Measurements from ENCODE around the gene ANO1.

DNA sequence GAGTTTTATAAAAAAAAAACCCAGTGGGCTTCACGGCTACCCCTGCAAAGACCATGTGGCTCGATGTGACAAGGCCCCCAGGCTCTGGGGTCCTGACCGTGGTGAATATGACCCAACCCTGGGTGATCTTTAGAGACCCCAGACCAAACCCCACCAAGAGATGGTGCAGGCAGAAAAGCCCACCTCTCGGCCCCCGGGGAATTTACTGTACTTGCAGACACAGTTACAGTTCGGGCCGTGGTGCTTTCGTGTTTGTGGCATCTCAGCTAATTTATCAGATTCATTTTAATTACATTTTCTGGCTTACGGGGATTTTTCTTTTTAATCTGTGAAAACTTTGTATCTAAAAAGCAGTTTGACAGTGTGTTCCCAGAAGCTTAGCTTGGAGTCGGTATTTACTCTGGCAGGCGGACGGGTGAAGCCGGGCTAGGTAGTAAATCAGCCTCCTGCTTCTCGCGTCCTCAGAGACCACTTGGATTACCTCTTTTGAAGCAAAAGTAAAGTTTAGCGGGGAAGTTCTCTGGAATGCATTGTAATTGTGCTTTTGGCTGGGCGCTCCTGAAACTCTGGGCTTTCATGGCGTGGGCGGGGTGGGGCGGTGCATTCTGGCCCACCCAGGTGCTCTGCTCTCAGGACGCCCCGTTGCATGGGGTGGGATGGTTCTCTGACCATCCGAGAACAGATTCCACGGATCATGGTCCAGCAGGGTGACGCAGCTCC is 25.3 kb downstream of the ANO1 start:
- TF ChIP-seq ZNF565 (CRISPR knock-in tag; conservative IDR thresholded peaks at IDR 0.05; ENCODE audit: low read depth) (no peak), PPARA (CRISPR knock-in tag; IDR thresholded peaks at IDR 0.05; ENCODE audit: borderline replicate concordance) (no peak), ZFP30 (CRISPR knock-in tag; IDR thresholded peaks at IDR 0.05) (no peak), ESRRG (CRISPR knock-in tag; IDR thresholded peaks at IDR 0.05) (no peak), ZC3H10 (CRISPR knock-in tag; IDR thresholded peaks at IDR 0.05) (no peak), RARB (CRISPR knock-in tag; IDR thresholded peaks at IDR 0.05) (no peak), BACH2 (CRISPR knock-in tag; IDR thresholded peaks at IDR 0.05; ENCODE audit: borderline replicate concordance) (no peak), TCF4 (CRISPR knock-in tag; IDR thresholded peaks at IDR 0.05; ENCODE audit: borderline replicate concordance) (no peak), ARNTL (CRISPR knock-in tag; IDR thresholded peaks at IDR 0.05; ENCODE audit: borderline replicate concordance, low read depth) (no peak), ZFP3 (CRISPR knock-in tag; IDR thresholded peaks at IDR 0.05) (no peak)
- TF ChIP-seq, protein P1, sequence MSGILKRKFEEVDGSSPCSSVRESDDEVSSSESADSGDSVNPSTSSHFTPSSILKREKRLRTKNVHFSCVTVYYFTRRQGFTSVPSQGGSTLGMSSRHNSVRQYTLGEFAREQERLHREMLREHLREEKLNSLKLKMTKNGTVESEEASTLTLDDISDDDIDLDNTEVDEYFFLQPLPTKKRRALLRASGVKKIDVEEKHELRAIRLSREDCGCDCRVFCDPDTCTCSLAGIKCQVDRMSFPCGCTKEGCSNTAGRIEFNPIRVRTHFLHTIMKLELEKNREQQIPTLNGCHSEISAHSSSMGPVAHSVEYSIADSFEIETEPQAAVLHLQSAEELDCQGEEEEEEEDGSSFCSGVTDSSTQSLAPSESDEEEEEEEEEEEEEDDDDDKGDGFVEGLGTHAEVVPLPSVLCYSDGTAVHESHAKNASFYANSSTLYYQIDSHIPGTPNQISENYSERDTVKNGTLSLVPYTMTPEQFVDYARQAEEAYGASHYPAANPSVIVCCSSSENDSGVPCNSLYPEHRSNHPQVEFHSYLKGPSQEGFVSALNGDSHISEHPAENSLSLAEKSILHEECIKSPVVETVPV (CRISPR knock-in tag; IDR thresholded peaks at IDR 0.05) = no peak
- TF ChIP-seq, protein P2, sequence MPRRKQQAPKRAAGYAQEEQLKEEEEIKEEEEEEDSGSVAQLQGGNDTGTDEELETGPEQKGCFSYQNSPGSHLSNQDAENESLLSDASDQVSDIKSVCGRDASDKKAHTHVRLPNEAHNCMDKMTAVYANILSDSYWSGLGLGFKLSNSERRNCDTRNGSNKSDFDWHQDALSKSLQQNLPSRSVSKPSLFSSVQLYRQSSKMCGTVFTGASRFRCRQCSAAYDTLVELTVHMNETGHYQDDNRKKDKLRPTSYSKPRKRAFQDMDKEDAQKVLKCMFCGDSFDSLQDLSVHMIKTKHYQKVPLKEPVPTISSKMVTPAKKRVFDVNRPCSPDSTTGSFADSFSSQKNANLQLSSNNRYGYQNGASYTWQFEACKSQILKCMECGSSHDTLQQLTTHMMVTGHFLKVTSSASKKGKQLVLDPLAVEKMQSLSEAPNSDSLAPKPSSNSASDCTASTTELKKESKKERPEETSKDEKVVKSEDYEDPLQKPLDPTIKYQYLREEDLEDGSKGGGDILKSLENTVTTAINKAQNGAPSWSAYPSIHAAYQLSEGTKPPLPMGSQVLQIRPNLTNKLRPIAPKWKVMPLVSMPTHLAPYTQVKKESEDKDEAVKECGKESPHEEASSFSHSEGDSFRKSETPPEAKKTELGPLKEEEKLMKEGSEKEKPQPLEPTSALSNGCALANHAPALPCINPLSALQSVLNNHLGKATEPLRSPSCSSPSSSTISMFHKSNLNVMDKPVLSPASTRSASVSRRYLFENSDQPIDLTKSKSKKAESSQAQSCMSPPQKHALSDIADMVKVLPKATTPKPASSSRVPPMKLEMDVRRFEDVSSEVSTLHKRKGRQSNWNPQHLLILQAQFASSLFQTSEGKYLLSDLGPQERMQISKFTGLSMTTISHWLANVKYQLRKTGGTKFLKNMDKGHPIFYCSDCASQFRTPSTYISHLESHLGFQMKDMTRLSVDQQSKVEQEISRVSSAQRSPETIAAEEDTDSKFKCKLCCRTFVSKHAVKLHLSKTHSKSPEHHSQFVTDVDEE (CRISPR knock-in tag; IDR thresholded peaks at IDR 0.05) = no peak
- TF ChIP-seq, protein P3, sequence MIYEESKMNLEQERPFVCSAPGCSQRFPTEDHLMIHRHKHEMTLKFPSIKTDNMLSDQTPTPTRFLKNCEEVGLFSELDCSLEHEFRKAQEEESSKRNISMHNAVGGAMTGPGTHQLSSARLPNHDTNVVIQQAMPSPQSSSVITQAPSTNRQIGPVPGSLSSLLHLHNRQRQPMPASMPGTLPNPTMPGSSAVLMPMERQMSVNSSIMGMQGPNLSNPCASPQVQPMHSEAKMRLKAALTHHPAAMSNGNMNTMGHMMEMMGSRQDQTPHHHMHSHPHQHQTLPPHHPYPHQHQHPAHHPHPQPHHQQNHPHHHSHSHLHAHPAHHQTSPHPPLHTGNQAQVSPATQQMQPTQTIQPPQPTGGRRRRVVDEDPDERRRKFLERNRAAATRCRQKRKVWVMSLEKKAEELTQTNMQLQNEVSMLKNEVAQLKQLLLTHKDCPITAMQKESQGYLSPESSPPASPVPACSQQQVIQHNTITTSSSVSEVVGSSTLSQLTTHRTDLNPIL (CRISPR knock-in tag; IDR thresholded peaks at IDR 0.05; ENCODE audit: low read depth) = no peak
- TF ChIP-seq, protein P4, sequence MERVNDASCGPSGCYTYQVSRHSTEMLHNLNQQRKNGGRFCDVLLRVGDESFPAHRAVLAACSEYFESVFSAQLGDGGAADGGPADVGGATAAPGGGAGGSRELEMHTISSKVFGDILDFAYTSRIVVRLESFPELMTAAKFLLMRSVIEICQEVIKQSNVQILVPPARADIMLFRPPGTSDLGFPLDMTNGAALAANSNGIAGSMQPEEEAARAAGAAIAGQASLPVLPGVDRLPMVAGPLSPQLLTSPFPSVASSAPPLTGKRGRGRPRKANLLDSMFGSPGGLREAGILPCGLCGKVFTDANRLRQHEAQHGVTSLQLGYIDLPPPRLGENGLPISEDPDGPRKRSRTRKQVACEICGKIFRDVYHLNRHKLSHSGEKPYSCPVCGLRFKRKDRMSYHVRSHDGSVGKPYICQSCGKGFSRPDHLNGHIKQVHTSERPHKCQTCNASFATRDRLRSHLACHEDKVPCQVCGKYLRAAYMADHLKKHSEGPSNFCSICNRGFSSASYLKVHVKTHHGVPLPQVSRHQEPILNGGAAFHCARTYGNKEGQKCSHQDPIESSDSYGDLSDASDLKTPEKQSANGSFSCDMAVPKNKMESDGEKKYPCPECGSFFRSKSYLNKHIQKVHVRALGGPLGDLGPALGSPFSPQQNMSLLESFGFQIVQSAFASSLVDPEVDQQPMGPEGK (CRISPR knock-in tag; IDR thresholded peaks at IDR 0.05; ENCODE audit: borderline replicate concordance) = no peak

Measured in SK-N-SH treated with all-trans-retinoic acid at 6 μM for 48 hours (cell line).